Keratinocyte (primary cell): ENCODE results near the gene CELSR1. TPM values are rescaled to one million over a fixed set of nuclear protein-coding genes. Genes with fewer than 3 reads are reported as not detected.

Experiments used
- DNase-seq: peaks from one replicate; pipeline ENCODE4 v3.0.0-alpha.2; 2011; ENCODE audit warnings: low read depth, missing footprints, low spot score
- FAIRE-seq: peaks from 2 replicates; lab custom pipeline; 2011; peaks lifted over from hg19 to GRCh38; lab: Jason Lieb, UNC
- H2AFZ ChIP-seq: 2 replicates; pipeline ENCODE4 v1.6.0; 2012; ENCODE audit warnings: low read length, control low read depth, inconsistent platforms; ENCODE audit not compliant: control insufficient read depth
- H3K27ac ChIP-seq: 2 replicates; pipeline ENCODE4 v1.5.1; 2011; ENCODE audit warnings: low read length; ENCODE audit not compliant: control insufficient read depth, insufficient read depth
- H3K27me3 ChIP-seq: 3 replicates; pipeline ENCODE4 v1.6.0; 2011; ENCODE audit warnings: low read length; ENCODE audit not compliant: control insufficient read depth, insufficient read depth; ENCODE audit errors: extremely low read depth
- H3K36me3 ChIP-seq, 2 experiments: 2 replicates in 1 of 2; 3 replicates in 1 of 2; pipeline ENCODE4 v1.5.1; 2011; ENCODE audit warnings: low read length in 2 of 2, mild to moderate bottlenecking in 1 of 2; ENCODE audit not compliant: control insufficient read depth in 2 of 2, insufficient read depth in 2 of 2; ENCODE audit errors: extremely low read depth in 1 of 2
- H3K4me1 ChIP-seq: 3 replicates; pipeline ENCODE4 v1.5.1; 2011; ENCODE audit warnings: low read length; ENCODE audit not compliant: control insufficient read depth, insufficient read depth; ENCODE audit errors: extremely low read depth
- H3K4me2 ChIP-seq: 3 replicates; pipeline ENCODE4 v1.6.0; 2011; ENCODE audit warnings: low read depth, low read length; ENCODE audit not compliant: control insufficient read depth, insufficient read depth; ENCODE audit errors: extremely low read depth
- H3K4me3 ChIP-seq, 3 experiments: fragments of 200-600 bp in 1 of 3; sonication (generic) in 1 of 3; 2 replicates in 2 of 3; 3 replicates in 1 of 3; pipeline ENCODE4 v1.5.1; 2011 to 2016; ENCODE audit warnings: low read length in 3 of 3, mild to moderate bottlenecking in 3 of 3, control low read depth in 2 of 3, inconsistent platforms in 1 of 3, low read depth in 1 of 3, mixed read lengths in 1 of 3, mixed run types in 1 of 3, moderate library complexity in 1 of 3; ENCODE audit not compliant: control insufficient read depth in 2 of 3, insufficient read depth in 2 of 3; ENCODE audit errors: extremely low read depth in 1 of 3
- H3K79me2 ChIP-seq: 2 replicates; pipeline ENCODE4 v1.6.0; 2012; ENCODE audit warnings: low read length; ENCODE audit not compliant: control insufficient read depth, insufficient read depth
- H3K9ac ChIP-seq: 3 replicates; pipeline ENCODE4 v1.6.0; 2011; ENCODE audit warnings: low read length; ENCODE audit not compliant: control insufficient read depth, insufficient read depth; ENCODE audit errors: extremely low read depth
- H3K9me1 ChIP-seq: 3 replicates; pipeline ENCODE4 v1.6.0; 2011; ENCODE audit warnings: low read length; ENCODE audit not compliant: control insufficient read depth, insufficient read depth; ENCODE audit errors: extremely low read depth
- H3K9me3 ChIP-seq: 2 replicates; pipeline ENCODE4 v1.5.1; 2012; ENCODE audit warnings: low read depth, low read length; ENCODE audit not compliant: control insufficient read depth
- H4K20me1 ChIP-seq: 3 replicates; pipeline ENCODE4 v1.6.0; 2011; ENCODE audit warnings: low read length; ENCODE audit not compliant: control insufficient read depth, insufficient read depth; ENCODE audit errors: extremely low read depth
- EZH2 ChIP-seq: IDR thresholded peaks from one replicate; pipeline ENCODE4 v1.6.1; 2012; ENCODE audit warnings: inconsistent platforms, mild to moderate bottlenecking, low read length, moderate library complexity
- dilution Hi-C: fragments of 300-500 bp; cut with MboI; formaldehyde crosslinking; loops from one replicate; pipeline ENCODE4 v1.7.0; 2020; ENCODE audit warnings: low sequenced_read_pairs; ENCODE audit not compliant: extremely low pct_ligation_motif_present
- polyA plus RNA-seq, 5 experiments: library from polyadenylated mRNA; depleted of rRNA in 3 of 5; stranded (reverse) in 3 of 5; stranded (forward) in 1 of 5; unstranded in 1 of 5; fragments of >200 nt; gene quantifications; 1 replicate in 1 of 5; 2 replicates in 3 of 5; 3 replicates in 1 of 5; pipeline versions ENCODE4 v1.2.1 to v1.2.3, GENCODE V29; 2011 to 2012; ENCODE audit warnings: missing spikeins in 2 of 5, low read depth in 1 of 5, low replicate concordance in 1 of 5
- TF ChIP-seq, protein P1 (sequence below), 3 experiments: IDR thresholded peaks in 1 of 3; conservative IDR thresholded peaks in 1 of 3; optimal IDR thresholded peaks in 1 of 3; 2 replicates in 2 of 3; 3 replicates in 1 of 3; pipeline versions ENCODE3 to v1.5.1; 2011; ENCODE audit warnings: low read length in 3 of 3, mild to moderate bottlenecking in 3 of 3, moderate library complexity in 2 of 3, control low read depth in 1 of 3, inconsistent platforms in 1 of 3; ENCODE audit not compliant: insufficient read depth in 2 of 3; ENCODE audit errors: extremely low read depth in 1 of 3

Gene CELSR1
- polyA plus RNA-seq, 1 donor (not counting 4 experiments of a cell fraction or from before 2014, with no cell fraction given): 16.1 TPM

DNA sequence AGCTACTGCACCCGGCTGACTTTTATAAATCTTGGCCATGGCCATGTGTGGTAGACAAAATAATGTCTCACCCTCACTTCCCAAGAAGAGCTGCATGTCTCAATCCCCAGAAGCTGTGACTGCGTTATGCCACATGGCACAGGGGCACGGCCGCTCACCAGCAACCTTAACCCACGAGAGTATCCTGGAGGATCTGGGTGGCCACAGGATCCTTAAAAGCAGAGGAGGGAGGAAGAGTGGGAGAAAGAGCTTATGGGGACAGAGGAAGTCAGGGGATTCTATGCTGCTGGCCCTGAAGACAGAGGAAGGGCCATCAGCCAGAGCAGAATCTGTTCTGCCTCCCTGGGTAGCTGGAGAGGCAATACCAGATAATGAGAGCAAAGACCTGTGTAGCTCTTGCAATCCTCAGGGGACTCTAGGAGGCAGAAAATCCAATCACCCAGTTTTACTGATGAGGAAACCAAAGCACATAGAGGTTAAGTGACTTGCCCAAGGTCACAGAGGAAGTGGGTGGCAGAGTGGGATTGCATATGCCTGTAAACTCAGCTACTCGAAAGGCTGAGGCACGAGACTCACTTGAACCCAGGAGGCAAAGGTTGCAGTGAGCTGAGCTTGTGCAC lies 55.3 kb downstream of the CELSR1 start:
- no peak overlapping the region for H3K27ac ChIP-seq
- dilution Hi-C loops: no loop called here
- peaks cover 37% of the 10 kb centered on the region for H3K4me1 ChIP-seq

DNA sequence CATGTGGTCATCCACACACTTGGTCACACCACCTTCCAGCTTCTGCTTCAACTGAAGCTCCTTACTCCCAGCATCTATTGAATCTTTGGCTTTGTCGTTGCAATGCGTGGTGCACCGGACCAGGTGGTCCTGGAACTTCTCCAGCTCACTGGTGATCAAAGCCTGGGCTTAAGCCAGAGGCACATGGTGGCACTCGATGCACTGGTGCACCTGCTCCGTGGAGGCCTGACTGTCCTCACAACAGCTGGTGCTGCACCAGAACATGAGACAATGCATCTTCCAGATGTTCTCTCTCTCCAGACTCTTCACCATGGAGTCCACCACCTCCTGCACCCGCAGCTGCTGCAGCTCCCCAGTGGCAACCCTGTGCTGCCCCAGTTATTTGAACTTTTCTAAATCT lies 56.0 kb downstream of the CELSR1 start:
- no peaks in the 10 kb centered on the region for H3K9me3 ChIP-seq
- H3K36me3 ChIP-seq: peaks cover 0 to 2% of the 10 kb centered on the region in 2 experiments
- H3K9me1 ChIP-seq: peaks cover 2% of the 10 kb centered on the region
- dilution Hi-C loops: no loop called here
- no peaks in the 10 kb centered on the region for H4K20me1 ChIP-seq
- no peak overlapping the region for H3K4me2 ChIP-seq
- H3K4me3 ChIP-seq: no peak overlapping the region
- H3K4me1 ChIP-seq: peaks cover 31% of the 10 kb centered on the region
- TF ChIP-seq, protein P1, sequence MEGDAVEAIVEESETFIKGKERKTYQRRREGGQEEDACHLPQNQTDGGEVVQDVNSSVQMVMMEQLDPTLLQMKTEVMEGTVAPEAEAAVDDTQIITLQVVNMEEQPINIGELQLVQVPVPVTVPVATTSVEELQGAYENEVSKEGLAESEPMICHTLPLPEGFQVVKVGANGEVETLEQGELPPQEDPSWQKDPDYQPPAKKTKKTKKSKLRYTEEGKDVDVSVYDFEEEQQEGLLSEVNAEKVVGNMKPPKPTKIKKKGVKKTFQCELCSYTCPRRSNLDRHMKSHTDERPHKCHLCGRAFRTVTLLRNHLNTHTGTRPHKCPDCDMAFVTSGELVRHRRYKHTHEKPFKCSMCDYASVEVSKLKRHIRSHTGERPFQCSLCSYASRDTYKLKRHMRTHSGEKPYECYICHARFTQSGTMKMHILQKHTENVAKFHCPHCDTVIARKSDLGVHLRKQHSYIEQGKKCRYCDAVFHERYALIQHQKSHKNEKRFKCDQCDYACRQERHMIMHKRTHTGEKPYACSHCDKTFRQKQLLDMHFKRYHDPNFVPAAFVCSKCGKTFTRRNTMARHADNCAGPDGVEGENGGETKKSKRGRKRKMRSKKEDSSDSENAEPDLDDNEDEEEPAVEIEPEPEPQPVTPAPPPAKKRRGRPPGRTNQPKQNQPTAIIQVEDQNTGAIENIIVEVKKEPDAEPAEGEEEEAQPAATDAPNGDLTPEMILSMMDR (optimal IDR thresholded peaks at IDR 0.05 in 1 of 3, IDR thresholded peaks at IDR 0.05 in 1 of 3, conservative IDR thresholded peaks at IDR 0.05 in 1 of 3; ENCODE audit: extremely low read depth in 1 of 3, insufficient read depth in 2 of 3, low read length in 3 of 3): no peak
- no peak for TF ChIP-seq EZH2
- peaks cover 30% of the 10 kb centered on the region for H3K79me2 ChIP-seq
- no peak overlapping the region for H3K27ac ChIP-seq
- H3K9ac ChIP-seq: no peak overlapping the region
- no peak for DNase-seq
- H2AFZ ChIP-seq: no peak overlapping the region
- FAIRE-seq: no peak
- no peaks in the 10 kb centered on the region for H3K27me3 ChIP-seq

More for the DNA sequence above, 55.3 kb downstream of the CELSR1 start:
- H3K79me2 ChIP-seq: peaks cover 26% of the 10 kb centered on the region
- H3K4me2 ChIP-seq: no peak overlapping the region
- no peaks in the 10 kb centered on the region for H3K27me3 ChIP-seq
- H3K4me3 ChIP-seq: no peak overlapping the region
- DNase-seq: no peak
- H3K9ac ChIP-seq: no peak overlapping the region
- no peaks in the 10 kb centered on the region for H4K20me1 ChIP-seq
- H3K36me3 ChIP-seq: no peaks in the 10 kb centered on the region
- TF ChIP-seq, protein P1 (optimal IDR thresholded peaks at IDR 0.05 in 1 of 3, IDR thresholded peaks at IDR 0.05 in 1 of 3, conservative IDR thresholded peaks at IDR 0.05 in 1 of 3; ENCODE audit: extremely low read depth in 1 of 3, insufficient read depth in 2 of 3, low read length in 3 of 3): no peak
- TF ChIP-seq EZH2: no peak
- no peak overlapping the region for H2AFZ ChIP-seq
- FAIRE-seq: peak; percentile 79
- H3K9me1 ChIP-seq: peaks cover 2% of the 10 kb centered on the region
- no peaks in the 10 kb centered on the region for H3K9me3 ChIP-seq
